Upper lobe of left lung (tissue), 4 donors: ENCODE results near the gene ADAMTS4.

Source experiments
- POLR2A ChIP-seq, 4 donors: fragments of 450-650 bp; IDR thresholded peaks; one replicate each; pipeline ENCODE4 v1.5.1; 2016 to 2017; ENCODE audit warnings: antibody characterized with exemption in 4 of 4, mild to moderate bottlenecking in 2 of 4
- POLR2AphosphoS5 ChIP-seq, 2 donors: sonication (generic); formaldehyde crosslinking; IDR thresholded peaks; one replicate each; pipeline ENCODE4 v1.5.1; 2017; ENCODE audit warnings: antibody characterized with exemption in 2 of 2
- TF ChIP-seq, protein P1 (sequence below), 6 experiments: fragments of 450-650 bp in 4 of 6; fragments of 200-600 bp in 2 of 6; sonication (generic) in 2 of 6; IDR thresholded peaks; one replicate each; pipeline ENCODE4 v1.5.1; 2016 to 2019; ENCODE audit warnings: antibody characterized with exemption in 6 of 6

DNA sequence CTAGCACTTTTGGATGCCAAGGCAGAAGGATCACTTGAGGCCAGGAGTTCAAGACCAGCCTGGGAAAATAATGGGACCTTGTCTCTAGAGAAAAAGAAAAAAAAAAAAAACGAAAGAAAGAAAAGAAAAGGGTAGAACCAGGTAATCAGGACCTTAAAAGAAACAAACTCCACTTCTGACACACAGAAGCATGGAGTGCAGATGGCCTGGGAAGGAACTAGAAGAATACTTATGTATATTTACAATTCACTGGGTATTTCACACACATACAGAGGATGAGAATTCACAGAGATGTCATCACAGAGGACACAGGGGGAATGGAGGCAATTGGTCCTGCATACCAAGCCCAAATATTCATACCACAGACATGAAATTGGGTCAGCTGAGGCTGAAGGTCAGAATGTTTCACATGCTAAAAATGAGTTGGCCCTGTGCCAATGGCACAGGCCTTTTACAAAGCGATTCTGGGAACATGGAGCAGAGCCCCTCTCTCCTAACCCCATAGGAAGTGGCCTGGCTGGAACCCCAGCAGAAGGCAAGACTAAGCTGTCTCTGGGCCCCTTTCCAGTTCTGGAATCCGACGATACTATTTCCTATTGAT is 26.0 kb downstream of the ADAMTS4 start:
- TF ChIP-seq, protein P1, sequence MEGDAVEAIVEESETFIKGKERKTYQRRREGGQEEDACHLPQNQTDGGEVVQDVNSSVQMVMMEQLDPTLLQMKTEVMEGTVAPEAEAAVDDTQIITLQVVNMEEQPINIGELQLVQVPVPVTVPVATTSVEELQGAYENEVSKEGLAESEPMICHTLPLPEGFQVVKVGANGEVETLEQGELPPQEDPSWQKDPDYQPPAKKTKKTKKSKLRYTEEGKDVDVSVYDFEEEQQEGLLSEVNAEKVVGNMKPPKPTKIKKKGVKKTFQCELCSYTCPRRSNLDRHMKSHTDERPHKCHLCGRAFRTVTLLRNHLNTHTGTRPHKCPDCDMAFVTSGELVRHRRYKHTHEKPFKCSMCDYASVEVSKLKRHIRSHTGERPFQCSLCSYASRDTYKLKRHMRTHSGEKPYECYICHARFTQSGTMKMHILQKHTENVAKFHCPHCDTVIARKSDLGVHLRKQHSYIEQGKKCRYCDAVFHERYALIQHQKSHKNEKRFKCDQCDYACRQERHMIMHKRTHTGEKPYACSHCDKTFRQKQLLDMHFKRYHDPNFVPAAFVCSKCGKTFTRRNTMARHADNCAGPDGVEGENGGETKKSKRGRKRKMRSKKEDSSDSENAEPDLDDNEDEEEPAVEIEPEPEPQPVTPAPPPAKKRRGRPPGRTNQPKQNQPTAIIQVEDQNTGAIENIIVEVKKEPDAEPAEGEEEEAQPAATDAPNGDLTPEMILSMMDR (IDR thresholded peaks at IDR 0.05) = no peak
- TF ChIP-seq POLR2AphosphoS5 (IDR thresholded peaks at IDR 0.05) (no peak), POLR2A (IDR thresholded peaks at IDR 0.05) (no peak)
